Measurements from ENCODE around the gene DMRT1.

GRCh38 chr9:922171-922570, 80.7 kb downstream of the DMRT1 start:
- no peak for TF ChIP-seq GATA2 (IDR thresholded peaks at IDR 0.05; ENCODE audit: low read depth, low read length)
- TF ChIP-seq GATA3 (IDR thresholded peaks at IDR 0.05; ENCODE audit: low read depth, low read length), result no peak

Measured in SH-SY5Y (cell line).